WTC11 (cell line): ENCODE results near the gene ABHD4. TPM values are rescaled to one million over a fixed set of nuclear protein-coding genes. Genes with fewer than 3 reads are reported as not detected.

Source experiments
- ATAC-seq: fragments of 200-7000 bp; cut with Tn5 transposase; 2 replicates; pipeline ENCODE4 v1.10.0; 2021; ENCODE audit warnings: mild to moderate bottlenecking, moderate library complexity
- CTCF ChIA-PET: fragments of 300-600 bp; sonication (Branson Sonifier 250); formaldehyde crosslinking; loops from one replicate; lab custom pipeline; 2021; ENCODE audit warnings: antibody characterized with exemption; lab: Charles Lee
- POLR2A ChIA-PET: fragments of 350-600 bp; sonication (Branson Sonifier 250); formaldehyde crosslinking; loops from one replicate; lab custom pipeline; 2021; ENCODE audit warnings: antibody characterized with exemption; lab: Charles Lee
- DNase-seq: peaks from one replicate; pipeline ENCODE4 v3.0.0; 2021; ENCODE audit warnings: low spot score
- H3K27ac Mint-ChIP-seq: 2 replicates; pipeline ENCODE4 v1.8.0; 2021; ENCODE audit warnings: mixed read lengths
- H3K27me3 Mint-ChIP-seq: 2 replicates; pipeline ENCODE4 v1.8.0; 2021; ENCODE audit warnings: low read depth, mild to moderate bottlenecking, moderate library complexity, mixed read lengths
- H3K36me3 Mint-ChIP-seq: 2 replicates; pipeline ENCODE4 v1.8.0; 2021; ENCODE audit warnings: mixed read lengths
- H3K4me1 Mint-ChIP-seq: 2 replicates; pipeline ENCODE4 v1.8.0; 2022; ENCODE audit warnings: mixed read lengths
- H3K4me3 Mint-ChIP-seq: 2 replicates; pipeline ENCODE4 v1.8.0; 2021; ENCODE audit warnings: mild to moderate bottlenecking, moderate library complexity, mixed read lengths
- H3K9me3 Mint-ChIP-seq: 2 replicates; pipeline ENCODE4 v1.8.0; 2021; ENCODE audit warnings: mixed read lengths
- ATF1 ChIP-seq: sonication (generic); formaldehyde crosslinking; IDR thresholded peaks from 2 replicates; pipeline ENCODE4 v1.8.1; 2023; ENCODE audit warnings: mild to moderate bottlenecking, moderate library complexity, missing genetic modification reagents
- EMX1 ChIP-seq: fragments of 250-450 bp; sonication (Bioruptor Pico); IDR thresholded peaks from 2 replicates; pipeline ENCODE4 v1.8.0; 2021; ENCODE audit warnings: mild to moderate bottlenecking
- GABPB1 ChIP-seq: sonication (generic); formaldehyde crosslinking; IDR thresholded peaks from 2 replicates; pipeline ENCODE4 v1.8.1; 2023; ENCODE audit warnings: mild to moderate bottlenecking, missing genetic modification reagents
- MXD4 ChIP-seq: fragments of 250-450 bp; sonication (Bioruptor Pico); IDR thresholded peaks from 2 replicates; pipeline ENCODE4 v1.8.0; 2021; ENCODE audit warnings: mild to moderate bottlenecking, moderate library complexity, borderline replicate concordance
- MYBL2 ChIP-seq: sonication (generic); formaldehyde crosslinking; IDR thresholded peaks from 2 replicates; pipeline ENCODE4 v1.8.1; 2023; ENCODE audit warnings: mild to moderate bottlenecking, moderate library complexity, missing genetic modification reagents
- NFATC4 ChIP-seq: fragments of 250-450 bp; sonication (Bioruptor Pico); IDR thresholded peaks from 2 replicates; pipeline ENCODE4 v1.9.0; 2021; ENCODE audit warnings: mild to moderate bottlenecking
- NFE2L1 ChIP-seq: sonication (generic); formaldehyde crosslinking; IDR thresholded peaks from 2 replicates; pipeline ENCODE4 v1.8.1; 2023; ENCODE audit warnings: missing genetic modification reagents
- NR1H2 ChIP-seq: sonication (generic); formaldehyde crosslinking; IDR thresholded peaks from 2 replicates; pipeline ENCODE4 v1.9.0; 2021; ENCODE audit warnings: mild to moderate bottlenecking, moderate library complexity, missing genetic modification reagents
- NR3C1 ChIP-seq: sonication (generic); formaldehyde crosslinking; conservative IDR thresholded peaks from 2 replicates; pipeline ENCODE4 v1.8.1; 2023; ENCODE audit warnings: low read depth, mild to moderate bottlenecking, missing genetic modification reagents
- OVOL2 ChIP-seq: fragments of 250-450 bp; sonication (Bioruptor Pico); IDR thresholded peaks from 2 replicates; pipeline ENCODE4 v1.9.0; 2021; ENCODE audit warnings: mild to moderate bottlenecking, borderline replicate concordance
- PRRX2 ChIP-seq: fragments of 250-450 bp; sonication (Bioruptor Pico); IDR thresholded peaks from 2 replicates; pipeline ENCODE4 v1.8.0; 2021; ENCODE audit warnings: mild to moderate bottlenecking
- RORB ChIP-seq: fragments of 250-450 bp; sonication (Bioruptor Pico); IDR thresholded peaks from 2 replicates; pipeline ENCODE4 v1.9.0; 2021; ENCODE audit warnings: mild to moderate bottlenecking
- SMAD3 ChIP-seq: sonication (generic); formaldehyde crosslinking; IDR thresholded peaks from 2 replicates; pipeline ENCODE4 v1.8.0; 2022; ENCODE audit warnings: missing genetic modification reagents, mild to moderate bottlenecking, borderline replicate concordance
- TEAD1 ChIP-seq: sonication (generic); formaldehyde crosslinking; IDR thresholded peaks from 2 replicates; pipeline ENCODE4 v1.8.0; 2022; ENCODE audit warnings: mild to moderate bottlenecking, missing genetic modification reagents
- ZNF219 ChIP-seq: sonication (generic); formaldehyde crosslinking; IDR thresholded peaks from 2 replicates; pipeline ENCODE4 v1.8.0; 2023; ENCODE audit warnings: missing genetic modification reagents, mild to moderate bottlenecking, borderline replicate concordance
- ZNF232 ChIP-seq: sonication (generic); formaldehyde crosslinking; IDR thresholded peaks from 2 replicates; pipeline ENCODE4 v1.8.0; 2022; ENCODE audit warnings: mild to moderate bottlenecking, missing genetic modification reagents
- ZNF396 ChIP-seq: fragments of 250-450 bp; sonication (Bioruptor Pico); IDR thresholded peaks from 2 replicates; pipeline ENCODE4 v1.8.0; 2021; ENCODE audit warnings: mild to moderate bottlenecking, moderate library complexity, borderline replicate concordance
- total RNA-seq: library from RNA; stranded (reverse); gene quantifications from 3 replicates; pipeline ENCODE4 v1.2.3, GENCODE V29; 2021
- TF ChIP-seq, protein P1 (sequence below): sonication (generic); formaldehyde crosslinking; IDR thresholded peaks from 2 replicates; pipeline ENCODE4 v1.8.1; 2023; ENCODE audit warnings: mild to moderate bottlenecking, missing genetic modification reagents
- TF ChIP-seq, protein P2 (sequence below): sonication (generic); formaldehyde crosslinking; IDR thresholded peaks from 2 replicates; pipeline ENCODE4 v1.8.0; 2022; ENCODE audit warnings: mild to moderate bottlenecking, missing genetic modification reagents
- TF ChIP-seq, protein P3 (sequence below): sonication (generic); formaldehyde crosslinking; IDR thresholded peaks from 2 replicates; pipeline ENCODE4 v1.8.1; 2022; ENCODE audit warnings: low read depth, missing genetic modification reagents, borderline replicate concordance
- TF ChIP-seq, protein P4 (sequence below): sonication (generic); formaldehyde crosslinking; IDR thresholded peaks from 2 replicates; pipeline ENCODE4 v1.8.0; 2023; ENCODE audit warnings: missing genetic modification reagents, mild to moderate bottlenecking, borderline replicate concordance
- TF ChIP-seq, protein P5 (sequence below): fragments of 250-450 bp; sonication (Bioruptor Pico); IDR thresholded peaks from 2 replicates; pipeline ENCODE4 v2.1.2; 2022; ENCODE audit warnings: mild to moderate bottlenecking, moderate library complexity
- TF ChIP-seq, protein P6 (sequence below): sonication (generic); formaldehyde crosslinking; IDR thresholded peaks from 2 replicates; pipeline ENCODE4 v1.8.1; 2023; ENCODE audit warnings: mild to moderate bottlenecking, missing genetic modification reagents

Gene ABHD4
- total RNA-seq, 1 experiment from 2014 or later, result 33.9 TPM

DNA sequence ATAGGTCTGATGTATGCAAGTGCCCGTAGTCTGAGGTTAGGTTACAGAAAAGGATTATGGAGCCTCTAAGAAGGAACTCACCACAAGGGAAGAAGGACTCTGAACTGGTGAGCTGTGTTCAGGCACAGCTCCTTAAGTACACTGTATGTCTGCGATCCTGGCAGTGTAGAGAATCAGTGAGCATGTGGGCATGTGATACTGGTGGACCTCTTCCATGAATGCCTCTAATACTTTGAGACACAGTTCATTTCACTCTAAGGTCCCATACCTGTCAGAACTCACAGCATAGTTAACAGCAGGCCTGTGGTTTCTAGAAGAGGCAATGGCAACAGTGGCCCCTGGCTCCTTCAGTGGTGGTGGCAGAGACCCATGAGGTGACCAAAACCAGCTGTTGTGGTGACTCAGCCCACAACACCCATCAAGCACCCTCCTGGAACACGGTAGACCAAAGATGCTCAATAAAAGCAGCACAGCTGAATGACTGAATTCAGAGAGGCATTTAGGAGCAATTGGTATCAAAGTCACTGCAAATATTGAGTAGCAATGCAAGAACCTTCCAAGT is 52.9 kb downstream of the ABHD4 start:
- ATAC-seq, result peak; percentile 11; the same call in 1 of the 2 replicates

DNA sequence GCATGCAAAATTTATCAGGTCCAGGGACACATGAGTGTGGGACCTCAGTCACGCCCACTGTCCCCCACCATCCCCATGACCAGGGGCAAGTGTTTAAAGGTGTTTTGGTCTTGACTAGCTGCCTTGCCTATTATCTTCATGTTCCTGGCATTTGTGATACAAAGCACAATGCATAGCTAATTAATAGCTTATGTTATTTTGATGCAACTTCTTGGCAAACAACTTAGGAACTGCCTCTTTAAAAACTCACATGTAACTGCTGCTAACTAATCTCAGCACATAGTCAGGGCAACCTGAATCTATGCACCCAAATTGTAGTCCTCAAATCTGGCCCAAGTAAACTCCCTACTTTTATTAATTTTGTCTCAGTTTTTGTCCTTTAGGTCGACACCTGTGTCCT is 53.5 kb downstream of the ABHD4 start:
- no peak for DNase-seq
- Mint-ChIP-seq H3K36me3 (no peaks in the 10 kb centered on the region), H3K4me1 (0 out of 2 replicates have a peak, but pooled peaks cover 3% of the 10 kb centered on the region), H3K27me3 (no peaks in the 10 kb centered on the region; the same call in 1 of the 2 replicates), H3K9me3 (no peaks in the 10 kb centered on the region), H3K4me3 (no peak overlapping the region), H3K27ac (no peak overlapping the region)
- TF ChIP-seq, protein P1, sequence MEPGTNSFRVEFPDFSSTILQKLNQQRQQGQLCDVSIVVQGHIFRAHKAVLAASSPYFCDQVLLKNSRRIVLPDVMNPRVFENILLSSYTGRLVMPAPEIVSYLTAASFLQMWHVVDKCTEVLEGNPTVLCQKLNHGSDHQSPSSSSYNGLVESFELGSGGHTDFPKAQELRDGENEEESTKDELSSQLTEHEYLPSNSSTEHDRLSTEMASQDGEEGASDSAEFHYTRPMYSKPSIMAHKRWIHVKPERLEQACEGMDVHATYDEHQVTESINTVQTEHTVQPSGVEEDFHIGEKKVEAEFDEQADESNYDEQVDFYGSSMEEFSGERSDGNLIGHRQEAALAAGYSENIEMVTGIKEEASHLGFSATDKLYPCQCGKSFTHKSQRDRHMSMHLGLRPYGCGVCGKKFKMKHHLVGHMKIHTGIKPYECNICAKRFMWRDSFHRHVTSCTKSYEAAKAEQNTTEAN, result no peak
- no peak for TF ChIP-seq ZNF396 (CRISPR knock-in tag)
- TF ChIP-seq ZNF219 (CRISPR knock-in tag), result no peak
- TF ChIP-seq OVOL2, result no peak
- TF ChIP-seq SMAD3 (CRISPR knock-in tag), result no peak
- TF ChIP-seq, protein P2, sequence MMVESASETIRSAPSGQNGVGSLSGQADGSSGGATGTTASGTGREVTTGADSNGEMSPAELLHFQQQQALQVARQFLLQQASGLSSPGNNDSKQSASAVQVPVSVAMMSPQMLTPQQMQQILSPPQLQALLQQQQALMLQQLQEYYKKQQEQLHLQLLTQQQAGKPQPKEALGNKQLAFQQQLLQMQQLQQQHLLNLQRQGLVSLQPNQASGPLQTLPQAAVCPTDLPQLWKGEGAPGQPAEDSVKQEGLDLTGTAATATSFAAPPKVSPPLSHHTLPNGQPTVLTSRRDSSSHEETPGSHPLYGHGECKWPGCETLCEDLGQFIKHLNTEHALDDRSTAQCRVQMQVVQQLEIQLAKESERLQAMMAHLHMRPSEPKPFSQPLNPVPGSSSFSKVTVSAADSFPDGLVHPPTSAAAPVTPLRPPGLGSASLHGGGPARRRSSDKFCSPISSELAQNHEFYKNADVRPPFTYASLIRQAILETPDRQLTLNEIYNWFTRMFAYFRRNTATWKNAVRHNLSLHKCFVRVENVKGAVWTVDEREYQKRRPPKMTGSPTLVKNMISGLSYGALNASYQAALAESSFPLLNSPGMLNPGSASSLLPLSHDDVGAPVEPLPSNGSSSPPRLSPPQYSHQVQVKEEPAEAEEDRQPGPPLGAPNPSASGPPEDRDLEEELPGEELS (CRISPR knock-in tag), result no peak
- TF ChIP-seq NFE2L1 (CRISPR knock-in tag), result no peak
- TF ChIP-seq NFATC4 (CRISPR knock-in tag), result no peak
- no peak for TF ChIP-seq ATF1 (CRISPR knock-in tag)
- TF ChIP-seq, protein P3, sequence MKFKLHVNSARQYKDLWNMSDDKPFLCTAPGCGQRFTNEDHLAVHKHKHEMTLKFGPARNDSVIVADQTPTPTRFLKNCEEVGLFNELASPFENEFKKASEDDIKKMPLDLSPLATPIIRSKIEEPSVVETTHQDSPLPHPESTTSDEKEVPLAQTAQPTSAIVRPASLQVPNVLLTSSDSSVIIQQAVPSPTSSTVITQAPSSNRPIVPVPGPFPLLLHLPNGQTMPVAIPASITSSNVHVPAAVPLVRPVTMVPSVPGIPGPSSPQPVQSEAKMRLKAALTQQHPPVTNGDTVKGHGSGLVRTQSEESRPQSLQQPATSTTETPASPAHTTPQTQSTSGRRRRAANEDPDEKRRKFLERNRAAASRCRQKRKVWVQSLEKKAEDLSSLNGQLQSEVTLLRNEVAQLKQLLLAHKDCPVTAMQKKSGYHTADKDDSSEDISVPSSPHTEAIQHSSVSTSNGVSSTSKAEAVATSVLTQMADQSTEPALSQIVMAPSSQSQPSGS (CRISPR knock-in tag), result no peak
- TF ChIP-seq TEAD1 (CRISPR knock-in tag), result no peak
- no peak for TF ChIP-seq MYBL2 (CRISPR knock-in tag)
- TF ChIP-seq, protein P4, sequence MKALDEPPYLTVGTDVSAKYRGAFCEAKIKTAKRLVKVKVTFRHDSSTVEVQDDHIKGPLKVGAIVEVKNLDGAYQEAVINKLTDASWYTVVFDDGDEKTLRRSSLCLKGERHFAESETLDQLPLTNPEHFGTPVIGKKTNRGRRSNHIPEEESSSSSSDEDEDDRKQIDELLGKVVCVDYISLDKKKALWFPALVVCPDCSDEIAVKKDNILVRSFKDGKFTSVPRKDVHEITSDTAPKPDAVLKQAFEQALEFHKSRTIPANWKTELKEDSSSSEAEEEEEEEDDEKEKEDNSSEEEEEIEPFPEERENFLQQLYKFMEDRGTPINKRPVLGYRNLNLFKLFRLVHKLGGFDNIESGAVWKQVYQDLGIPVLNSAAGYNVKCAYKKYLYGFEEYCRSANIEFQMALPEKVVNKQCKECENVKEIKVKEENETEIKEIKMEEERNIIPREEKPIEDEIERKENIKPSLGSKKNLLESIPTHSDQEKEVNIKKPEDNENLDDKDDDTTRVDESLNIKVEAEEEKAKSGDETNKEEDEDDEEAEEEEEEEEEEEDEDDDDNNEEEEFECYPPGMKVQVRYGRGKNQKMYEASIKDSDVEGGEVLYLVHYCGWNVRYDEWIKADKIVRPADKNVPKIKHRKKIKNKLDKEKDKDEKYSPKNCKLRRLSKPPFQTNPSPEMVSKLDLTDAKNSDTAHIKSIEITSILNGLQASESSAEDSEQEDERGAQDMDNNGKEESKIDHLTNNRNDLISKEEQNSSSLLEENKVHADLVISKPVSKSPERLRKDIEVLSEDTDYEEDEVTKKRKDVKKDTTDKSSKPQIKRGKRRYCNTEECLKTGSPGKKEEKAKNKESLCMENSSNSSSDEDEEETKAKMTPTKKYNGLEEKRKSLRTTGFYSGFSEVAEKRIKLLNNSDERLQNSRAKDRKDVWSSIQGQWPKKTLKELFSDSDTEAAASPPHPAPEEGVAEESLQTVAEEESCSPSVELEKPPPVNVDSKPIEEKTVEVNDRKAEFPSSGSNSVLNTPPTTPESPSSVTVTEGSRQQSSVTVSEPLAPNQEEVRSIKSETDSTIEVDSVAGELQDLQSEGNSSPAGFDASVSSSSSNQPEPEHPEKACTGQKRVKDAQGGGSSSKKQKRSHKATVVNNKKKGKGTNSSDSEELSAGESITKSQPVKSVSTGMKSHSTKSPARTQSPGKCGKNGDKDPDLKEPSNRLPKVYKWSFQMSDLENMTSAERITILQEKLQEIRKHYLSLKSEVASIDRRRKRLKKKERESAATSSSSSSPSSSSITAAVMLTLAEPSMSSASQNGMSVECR (CRISPR knock-in tag), result no peak
- no peak for TF ChIP-seq MXD4 (CRISPR knock-in tag)
- TF ChIP-seq, protein P5, sequence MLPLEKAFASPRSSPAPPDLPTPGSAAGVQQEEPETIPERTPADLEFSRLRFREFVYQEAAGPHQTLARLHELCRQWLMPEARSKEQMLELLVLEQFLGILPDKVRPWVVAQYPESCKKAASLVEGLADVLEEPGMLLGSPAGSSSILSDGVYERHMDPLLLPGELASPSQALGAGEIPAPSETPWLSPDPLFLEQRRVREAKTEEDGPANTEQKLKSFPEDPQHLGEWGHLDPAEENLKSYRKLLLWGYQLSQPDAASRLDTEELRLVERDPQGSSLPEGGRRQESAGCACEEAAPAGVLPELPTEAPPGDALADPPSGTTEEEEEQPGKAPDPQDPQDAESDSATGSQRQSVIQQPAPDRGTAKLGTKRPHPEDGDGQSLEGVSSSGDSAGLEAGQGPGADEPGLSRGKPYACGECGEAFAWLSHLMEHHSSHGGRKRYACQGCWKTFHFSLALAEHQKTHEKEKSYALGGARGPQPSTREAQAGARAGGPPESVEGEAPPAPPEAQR (CRISPR knock-in tag), result no peak
- ATAC-seq, result no peak
- ChIA-PET CTCF (interaction anchor here (0.6 to 4.3 kb wide), 5 partner anchors 31 to 538 kb away, joined by 3 to 90 read pairs (median 4); no protein-coding TSS in a partner anchor), POLR2A (no interaction called here)

More for the DNA sequence above, 52.9 kb downstream of the ABHD4 start:
- no peak overlapping the region for H3K27ac Mint-ChIP-seq
- no peak for TF ChIP-seq RORB
- TF ChIP-seq NR1H2 (CRISPR knock-in tag), result no peak
- TF ChIP-seq MXD4 (CRISPR knock-in tag), result no peak
- TF ChIP-seq NR3C1, result no peak
- no peak for TF ChIP-seq PRRX2
- no peak for TF ChIP-seq EMX1 (CRISPR knock-in tag)
- TF ChIP-seq GABPB1 (CRISPR knock-in tag), result no peak
- TF ChIP-seq, protein P6, sequence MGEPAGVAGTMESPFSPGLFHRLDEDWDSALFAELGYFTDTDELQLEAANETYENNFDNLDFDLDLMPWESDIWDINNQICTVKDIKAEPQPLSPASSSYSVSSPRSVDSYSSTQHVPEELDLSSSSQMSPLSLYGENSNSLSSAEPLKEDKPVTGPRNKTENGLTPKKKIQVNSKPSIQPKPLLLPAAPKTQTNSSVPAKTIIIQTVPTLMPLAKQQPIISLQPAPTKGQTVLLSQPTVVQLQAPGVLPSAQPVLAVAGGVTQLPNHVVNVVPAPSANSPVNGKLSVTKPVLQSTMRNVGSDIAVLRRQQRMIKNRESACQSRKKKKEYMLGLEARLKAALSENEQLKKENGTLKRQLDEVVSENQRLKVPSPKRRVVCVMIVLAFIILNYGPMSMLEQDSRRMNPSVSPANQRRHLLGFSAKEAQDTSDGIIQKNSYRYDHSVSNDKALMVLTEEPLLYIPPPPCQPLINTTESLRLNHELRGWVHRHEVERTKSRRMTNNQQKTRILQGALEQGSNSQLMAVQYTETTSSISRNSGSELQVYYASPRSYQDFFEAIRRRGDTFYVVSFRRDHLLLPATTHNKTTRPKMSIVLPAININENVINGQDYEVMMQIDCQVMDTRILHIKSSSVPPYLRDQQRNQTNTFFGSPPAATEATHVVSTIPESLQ (CRISPR knock-in tag), result no peak
- no peak for TF ChIP-seq ZNF232 (CRISPR knock-in tag)
- H3K4me3 Mint-ChIP-seq, result no peak overlapping the region
- CTCF ChIA-PET, result interaction anchor here (0.6 to 4.3 kb wide), 4 partner anchors 31 to 538 kb away, joined by 3 to 90 read pairs (median 4); no protein-coding TSS in a partner anchor
- H3K27me3 Mint-ChIP-seq, result no peaks in the 10 kb centered on the region; the same call in 1 of the 2 replicates
- H3K36me3 Mint-ChIP-seq, result no peaks in the 10 kb centered on the region
- H3K9me3 Mint-ChIP-seq, result no peaks in the 10 kb centered on the region
- POLR2A ChIA-PET, result interaction anchor here (0.6 kb wide), 1 partner anchor 61 kb away, joined by 3 read pairs; the partner anchor contains the start of gene DAD1
- H3K4me1 Mint-ChIP-seq, result 0 out of 2 replicates have a peak, but pooled peaks cover 3% of the 10 kb centered on the region
- no peak for DNase-seq
